Uterus (tissue), 2 donors: ENCODE measurements around the gene INTS1.

Experiments
- CTCF ChIP-seq, 4 experiments: fragments of 200-600 bp in 2 of 4; fragments of 450-650 bp in 2 of 4; sonication (generic) in 2 of 4; IDR thresholded peaks; one replicate each; pipeline ENCODE4 v1.5.1; 2016 to 2019; ENCODE audit warnings: antibody characterized with exemption in 4 of 4, mild to moderate bottlenecking in 2 of 4, moderate library complexity in 1 of 4
- POLR2A ChIP-seq, 2 donors: fragments of 450-650 bp; IDR thresholded peaks; one replicate each; pipeline ENCODE4 v1.6.1; 2016; ENCODE audit warnings: antibody characterized with exemption in 2 of 2, mild to moderate bottlenecking in 1 of 2, moderate library complexity in 1 of 2

GRCh38 chr7:1550846-1551155 is 46.6 kb upstream of the INTS1 start:
- TF ChIP-seq CTCF (IDR thresholded peaks at IDR 0.05) (no peak), POLR2A (IDR thresholded peaks at IDR 0.05) (no peak)
